Hepatocyte (in vitro differentiated cells): Measurements from ENCODE around the gene SSU72.

ENCODE experiments used
- EZH2 ChIP-seq: fragments of 200-600 bp; sonication (generic); IDR thresholded peaks from 2 replicates; pipeline ENCODE4 v1.6.1; 2016; ENCODE audit warnings: antibody characterized with exemption, mild to moderate bottlenecking, borderline replicate concordance
- EZH2phosphoT487 ChIP-seq: fragments of 200-600 bp; sonication (generic); IDR thresholded peaks from one replicate; pipeline ENCODE4 v1.6.1; 2018; ENCODE audit warnings: antibody characterized with exemption, mild to moderate bottlenecking, low read depth, moderate library complexity; ENCODE audit not compliant: unreplicated experiment, severe bottlenecking
- TF ChIP-seq, protein P1 (sequence below): fragments of 200-600 bp; sonication (generic); IDR thresholded peaks from 2 replicates; pipeline ENCODE4 v1.5.1; 2016; ENCODE audit warnings: antibody characterized with exemption, mild to moderate bottlenecking; ENCODE audit not compliant: poor library complexity

- TF ChIP-seq, protein P1, sequence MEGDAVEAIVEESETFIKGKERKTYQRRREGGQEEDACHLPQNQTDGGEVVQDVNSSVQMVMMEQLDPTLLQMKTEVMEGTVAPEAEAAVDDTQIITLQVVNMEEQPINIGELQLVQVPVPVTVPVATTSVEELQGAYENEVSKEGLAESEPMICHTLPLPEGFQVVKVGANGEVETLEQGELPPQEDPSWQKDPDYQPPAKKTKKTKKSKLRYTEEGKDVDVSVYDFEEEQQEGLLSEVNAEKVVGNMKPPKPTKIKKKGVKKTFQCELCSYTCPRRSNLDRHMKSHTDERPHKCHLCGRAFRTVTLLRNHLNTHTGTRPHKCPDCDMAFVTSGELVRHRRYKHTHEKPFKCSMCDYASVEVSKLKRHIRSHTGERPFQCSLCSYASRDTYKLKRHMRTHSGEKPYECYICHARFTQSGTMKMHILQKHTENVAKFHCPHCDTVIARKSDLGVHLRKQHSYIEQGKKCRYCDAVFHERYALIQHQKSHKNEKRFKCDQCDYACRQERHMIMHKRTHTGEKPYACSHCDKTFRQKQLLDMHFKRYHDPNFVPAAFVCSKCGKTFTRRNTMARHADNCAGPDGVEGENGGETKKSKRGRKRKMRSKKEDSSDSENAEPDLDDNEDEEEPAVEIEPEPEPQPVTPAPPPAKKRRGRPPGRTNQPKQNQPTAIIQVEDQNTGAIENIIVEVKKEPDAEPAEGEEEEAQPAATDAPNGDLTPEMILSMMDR = no peak
- TF ChIP-seq EZH2phosphoT487 (no peak), EZH2 (no peak)
Measured at GRCh38 chr1:1623181-1623630, 48.5 kb upstream of the SSU72 start.
